RKO (cell line): ENCODE results near the gene FGF12.

ENCODE experiments used
- DNase-seq: peaks from one replicate; pipeline ENCODE4 v3.0.0-alpha.2; 2016; ENCODE audit warnings: low spot score

The FGF12 gene

DNA sequence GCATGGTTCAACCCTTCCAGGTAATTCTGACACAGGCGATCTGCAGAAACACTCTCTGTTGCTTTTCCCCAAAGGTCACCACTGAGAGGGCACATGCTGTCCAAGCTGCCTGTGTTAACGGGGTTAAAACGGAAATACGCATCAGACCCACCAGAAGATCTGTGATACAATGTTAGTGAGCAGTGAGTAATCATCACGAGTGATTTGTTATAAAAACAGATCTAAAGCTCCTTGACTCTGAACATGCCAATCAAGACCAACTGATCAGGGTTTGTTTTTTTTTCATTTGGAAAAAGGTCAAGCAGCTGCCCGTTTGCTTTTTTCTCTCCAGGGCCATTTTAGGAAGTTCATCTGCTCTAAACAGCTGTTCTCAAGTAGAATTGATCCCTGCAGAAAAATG, 43.2 kb downstream of the FGF12 start:
- DNase-seq, result no peak

DNA sequence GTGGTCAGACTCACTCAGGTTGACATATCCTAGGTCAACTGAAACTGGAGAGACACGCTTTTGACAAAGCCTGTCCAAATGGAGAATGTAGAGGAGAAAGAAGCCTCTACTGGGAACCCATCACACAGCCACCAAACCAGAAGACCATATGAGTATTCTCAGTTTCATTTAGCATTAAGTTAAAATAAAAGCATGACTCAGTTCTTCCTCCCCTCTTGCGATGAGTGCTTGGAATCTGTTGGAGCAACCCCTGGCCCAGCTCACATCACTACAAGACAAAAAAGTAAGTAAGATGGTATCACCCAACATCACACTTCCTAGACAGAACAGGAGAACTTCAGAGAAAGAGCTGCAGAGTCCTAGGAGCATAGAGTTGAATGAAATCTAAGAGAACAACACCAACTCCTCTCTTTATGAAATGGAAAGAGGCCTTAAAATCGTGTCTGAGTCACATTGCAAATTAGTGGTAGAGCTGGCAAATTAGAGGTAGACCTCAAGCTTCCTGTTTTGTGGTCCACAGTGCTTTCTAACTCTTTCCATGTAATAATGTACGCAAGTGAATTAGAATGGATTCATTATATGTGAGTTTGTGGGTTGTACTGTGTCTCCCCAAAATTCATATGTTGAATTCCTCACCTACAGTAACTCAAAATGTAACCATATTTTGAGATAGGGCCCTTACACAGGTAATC, 51.2 kb downstream of the FGF12 start:
- no peak for DNase-seq

DNA sequence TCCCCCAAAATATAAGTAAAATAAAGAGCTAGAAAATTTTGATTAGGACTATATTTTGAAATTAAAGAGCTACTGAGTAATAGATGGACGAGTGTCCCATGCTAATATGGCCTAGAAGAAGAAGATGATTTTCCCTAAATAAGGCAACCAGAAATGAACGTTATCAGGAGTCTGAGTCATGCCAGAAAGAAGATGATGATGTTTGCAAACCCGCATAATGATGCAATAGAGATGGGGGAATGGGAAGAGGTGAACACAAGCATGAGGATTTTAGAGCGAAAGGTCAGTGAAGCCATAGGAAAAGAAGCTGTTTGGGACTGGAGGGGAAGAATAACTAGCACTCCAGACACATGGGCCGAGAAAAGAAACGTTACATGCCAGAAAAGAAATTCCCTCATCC, 71.7 kb downstream of the FGF12 start:
- no peak for DNase-seq

DNA sequence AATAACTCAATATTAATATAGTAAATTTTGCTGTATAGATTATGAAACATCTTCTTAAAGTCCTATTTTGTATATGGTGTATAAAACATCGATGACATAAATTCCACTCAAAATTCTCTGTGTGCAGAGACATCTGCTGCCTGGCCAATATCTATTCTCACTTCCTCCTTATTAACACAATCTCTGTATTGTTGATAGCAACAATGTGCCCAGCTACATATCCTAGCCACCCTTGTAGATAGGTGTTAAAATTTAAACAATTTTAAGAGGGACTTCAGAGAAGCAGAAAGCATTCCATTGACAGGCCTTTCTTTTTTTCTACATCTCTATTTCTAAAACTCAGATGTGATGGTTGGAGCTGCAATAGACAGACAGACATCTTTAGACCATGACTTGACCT, 72.3 kb downstream of the FGF12 start:
- DNase-seq, result no peak

DNA sequence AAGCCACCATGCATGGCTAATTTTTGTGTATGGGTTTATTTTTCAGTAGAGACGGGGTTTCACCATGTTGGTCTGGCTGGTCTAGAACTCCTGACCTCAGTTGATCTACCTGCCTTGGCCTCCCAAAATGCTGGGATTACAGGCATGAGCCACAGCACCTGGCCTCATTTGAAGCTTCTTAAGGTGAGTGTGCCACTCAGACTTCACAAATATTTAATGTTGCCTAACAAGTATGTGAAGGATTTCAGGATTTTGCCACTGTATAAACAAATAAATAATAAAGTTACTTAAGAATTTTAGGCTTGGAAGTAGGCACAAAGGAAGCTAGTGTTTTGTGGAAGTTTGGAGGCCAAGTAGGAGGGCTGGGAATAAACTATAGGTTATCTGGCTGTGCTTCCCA, 73.5 kb downstream of the FGF12 start:
- no peak for DNase-seq

DNA sequence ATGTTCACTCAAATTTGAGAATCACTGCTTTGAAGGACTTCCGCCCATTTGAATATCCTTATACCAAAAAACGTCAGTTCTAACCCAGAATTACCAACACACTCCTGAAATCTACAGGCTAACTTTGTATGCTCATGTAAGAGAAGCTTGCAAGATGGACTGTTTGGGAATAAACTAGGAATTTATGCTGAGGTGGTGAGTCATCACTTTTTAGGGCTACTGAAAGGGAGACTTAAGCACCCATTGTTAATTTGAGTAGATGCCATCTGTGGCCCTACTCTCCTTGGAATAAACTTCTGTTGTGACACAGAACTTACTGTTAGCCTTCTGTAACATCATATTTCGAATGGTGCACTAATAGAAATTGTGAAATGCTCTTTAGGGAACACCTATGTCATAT, 74.6 kb downstream of the FGF12 start:
- no peak for DNase-seq

DNA sequence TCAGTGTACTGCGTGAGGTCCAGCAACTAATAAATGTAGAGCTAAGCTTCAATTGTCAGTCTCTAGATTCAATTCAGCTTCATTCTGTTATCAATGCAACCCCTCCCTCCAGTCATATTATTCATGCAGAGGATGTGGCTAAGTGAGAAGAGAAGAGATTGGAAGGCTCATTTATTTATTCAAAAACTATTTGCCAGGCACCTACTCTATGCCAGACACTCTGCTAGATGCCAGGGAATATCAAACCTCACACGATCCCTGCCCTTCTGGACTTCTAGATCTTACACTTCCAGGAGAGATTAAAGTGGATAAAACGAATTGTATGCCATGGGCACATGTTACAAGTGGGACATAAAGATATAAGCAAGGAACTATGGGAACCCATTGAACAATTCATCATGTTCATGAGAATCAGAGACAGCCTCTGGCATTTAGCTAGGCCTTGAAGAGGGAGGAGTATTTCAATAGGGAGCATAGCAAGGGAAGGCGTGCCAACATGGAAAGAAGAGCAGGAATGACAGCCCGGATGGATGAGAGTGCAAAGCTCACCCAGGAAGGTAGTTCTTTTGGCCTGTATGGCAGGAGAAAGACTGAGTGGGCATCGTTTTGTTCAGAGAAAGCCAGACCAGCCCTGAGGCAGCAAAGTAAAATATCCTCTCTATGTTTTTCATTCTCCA, 75.4 kb downstream of the FGF12 start:
- no peak for DNase-seq

DNA sequence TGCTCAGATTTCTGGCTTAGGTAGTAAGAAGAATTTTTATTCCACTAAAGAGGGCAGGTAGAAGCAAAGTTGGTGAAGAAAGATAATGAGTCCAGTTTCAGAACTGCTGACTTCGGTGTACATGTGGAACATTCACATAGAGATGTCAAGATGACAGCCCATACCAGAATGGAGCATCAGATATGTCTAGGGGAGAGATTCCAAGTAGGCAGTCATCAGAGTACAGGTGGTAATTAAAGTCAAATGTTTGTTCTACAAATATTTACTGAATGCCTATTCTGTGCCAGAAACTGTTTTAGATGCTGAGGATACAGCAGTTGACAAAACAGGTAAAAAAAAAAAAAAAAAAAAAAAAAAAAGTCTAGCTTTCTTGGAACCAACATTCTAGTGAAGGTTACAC, 81.9 kb downstream of the FGF12 start:
- no peak for DNase-seq

DNA sequence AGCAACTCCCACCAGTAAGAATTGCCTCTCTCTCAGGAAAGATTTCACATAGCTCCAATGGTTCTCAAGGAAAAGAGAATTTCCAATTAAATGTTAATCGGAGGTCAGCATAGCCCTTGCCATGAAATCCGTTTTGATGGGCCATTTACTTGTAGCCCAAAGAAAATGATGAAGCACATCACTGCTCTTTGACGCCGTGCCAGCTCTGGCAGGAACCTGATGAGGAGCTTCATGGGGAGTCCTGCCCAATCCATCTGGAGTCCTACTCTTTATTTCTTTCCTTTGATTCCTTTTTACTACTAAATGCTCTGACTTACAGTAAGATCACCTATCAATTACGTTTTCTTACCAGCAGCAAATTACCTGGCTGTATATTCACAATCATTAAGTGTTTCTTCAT, 84.7 kb downstream of the FGF12 start:
- DNase-seq, result no peak

DNA sequence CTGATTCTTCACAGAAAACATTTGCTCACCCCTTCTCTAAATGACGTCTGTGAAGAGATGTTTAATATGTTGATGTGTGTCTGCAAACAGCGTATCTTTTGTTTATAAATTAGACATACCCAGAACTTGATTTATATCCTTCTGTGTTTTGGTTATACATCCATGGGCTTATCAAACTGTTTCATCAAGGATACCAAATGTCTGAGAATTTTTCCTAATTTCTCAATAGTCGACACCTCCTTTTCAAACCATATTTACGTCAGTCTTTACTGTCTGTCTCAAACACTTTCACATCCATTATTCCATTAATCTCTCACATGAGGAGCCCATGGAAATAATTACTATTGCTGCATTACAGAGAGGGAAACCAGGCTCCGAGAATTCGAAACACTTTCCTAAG, 85.4 kb downstream of the FGF12 start:
- DNase-seq, result no peak

DNA sequence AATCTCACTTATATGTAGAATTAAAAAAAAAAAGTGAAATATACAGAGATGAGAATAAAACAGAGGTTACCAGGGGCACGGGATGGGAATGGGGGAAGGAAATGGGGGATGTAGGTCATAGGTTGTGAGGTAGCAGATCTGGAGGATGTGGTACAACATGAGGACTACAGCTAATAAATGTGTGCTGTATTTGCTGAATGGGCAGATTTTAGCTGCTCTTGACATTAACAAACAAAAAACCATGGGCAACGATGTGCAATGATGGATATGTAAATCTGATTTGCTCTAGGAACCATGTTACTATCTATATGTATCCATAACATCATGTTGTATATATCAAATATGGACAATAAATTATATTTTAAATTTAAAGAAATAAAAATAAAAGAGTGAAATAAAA, 87.4 kb downstream of the FGF12 start:
- DNase-seq, result no peak

DNA sequence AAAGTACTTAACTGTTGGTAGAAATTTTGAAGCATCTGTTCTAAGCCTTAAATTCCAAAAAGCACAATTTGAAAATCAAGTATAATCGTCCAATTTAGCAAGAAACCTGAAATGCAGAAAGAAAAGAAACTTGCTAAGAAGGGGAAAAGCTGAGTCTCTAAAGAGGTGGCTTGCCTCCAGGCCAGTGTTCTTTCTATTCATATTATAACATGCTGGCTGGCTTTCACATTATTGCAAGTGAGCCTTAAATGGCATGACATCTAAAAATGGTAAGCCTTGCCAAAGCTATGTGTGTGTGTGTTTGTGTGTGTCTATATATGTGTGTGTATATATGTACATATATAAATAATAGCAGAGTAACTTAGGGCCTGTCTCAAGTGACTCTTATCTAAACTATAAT, 89.5 kb downstream of the FGF12 start:
- DNase-seq, result no peak

DNA sequence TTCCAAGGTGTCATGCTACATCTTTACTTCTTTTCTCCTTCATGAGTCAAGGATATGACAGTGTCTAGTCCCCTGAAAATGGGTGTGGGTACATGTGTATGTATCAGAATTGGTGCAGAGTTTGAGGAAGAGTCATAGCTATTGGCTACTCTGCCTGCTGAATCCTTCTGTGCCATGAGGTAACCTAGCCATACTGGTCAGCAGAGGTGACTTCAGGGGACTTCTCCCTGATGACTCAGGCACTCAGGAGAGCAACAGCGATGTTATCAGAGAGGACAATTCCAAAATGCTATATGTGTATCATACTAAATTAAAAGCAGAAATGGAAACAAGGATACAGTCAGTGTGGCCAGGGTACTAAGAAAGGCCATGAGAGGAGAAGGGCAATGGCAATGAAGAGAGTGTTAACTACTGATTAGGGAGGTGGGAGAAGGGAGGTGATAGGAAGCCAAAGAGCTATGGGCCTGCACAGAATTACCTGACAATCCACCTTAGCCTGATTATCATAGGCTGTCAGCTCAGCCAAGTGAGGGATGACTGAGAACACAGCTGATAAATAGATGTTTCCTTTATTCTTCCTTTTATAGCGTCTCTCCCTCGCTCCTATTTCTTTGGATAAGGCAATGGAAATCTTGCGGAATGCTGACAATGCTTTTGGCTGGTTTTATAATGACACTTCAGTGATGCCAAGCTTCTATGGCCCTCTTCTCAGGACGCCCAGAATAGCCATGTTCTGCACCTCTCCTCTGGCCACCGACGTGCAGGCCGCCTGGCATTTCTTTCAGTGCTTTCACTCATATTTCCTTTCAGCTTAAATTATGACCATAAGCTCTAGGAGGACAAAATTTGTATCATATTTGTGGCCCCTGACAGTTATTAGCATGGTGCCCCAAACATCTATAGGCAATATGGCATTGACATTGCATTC, 90.6 kb downstream of the FGF12 start:
- no peak for DNase-seq

DNA sequence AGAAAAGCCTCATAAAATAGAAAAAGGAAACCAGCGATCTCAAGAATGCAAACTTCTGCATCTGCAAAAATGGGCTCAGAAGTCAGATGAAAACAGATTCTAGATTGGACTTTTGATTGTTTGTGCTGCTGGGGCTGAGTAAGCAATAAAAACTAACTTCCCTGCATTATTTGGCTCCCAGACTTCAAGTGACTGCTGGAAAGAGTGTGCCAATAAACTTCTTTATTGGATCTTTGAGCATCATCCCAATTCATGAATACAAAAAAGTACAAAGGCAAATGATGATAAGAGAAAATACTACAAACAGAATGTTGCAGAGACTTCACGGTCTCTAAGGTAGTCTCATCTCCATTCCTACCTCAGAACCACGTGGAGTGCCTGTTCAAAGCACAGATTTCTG, 97.9 kb downstream of the FGF12 start:
- DNase-seq, result no peak

DNA sequence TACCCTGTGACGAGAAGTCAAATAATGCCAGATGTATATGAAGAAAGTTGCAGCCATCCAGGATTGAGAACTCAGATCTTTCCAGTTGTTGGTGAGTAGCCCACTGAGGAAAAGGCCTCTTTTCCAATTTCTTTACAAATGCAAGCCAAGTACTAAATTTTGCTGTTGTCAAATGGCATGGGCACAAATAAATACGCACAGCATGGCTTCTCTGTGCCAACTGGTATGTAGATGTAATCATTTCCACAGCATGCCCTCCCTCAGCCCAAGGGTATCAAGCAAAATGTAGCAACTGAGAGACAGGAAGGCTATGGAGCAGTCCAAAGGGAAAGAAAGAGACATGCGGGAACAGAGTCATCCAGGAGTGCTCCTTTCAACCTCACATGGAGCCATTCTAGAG, 105.4 kb downstream of the FGF12 start:
- no peak for DNase-seq

DNA sequence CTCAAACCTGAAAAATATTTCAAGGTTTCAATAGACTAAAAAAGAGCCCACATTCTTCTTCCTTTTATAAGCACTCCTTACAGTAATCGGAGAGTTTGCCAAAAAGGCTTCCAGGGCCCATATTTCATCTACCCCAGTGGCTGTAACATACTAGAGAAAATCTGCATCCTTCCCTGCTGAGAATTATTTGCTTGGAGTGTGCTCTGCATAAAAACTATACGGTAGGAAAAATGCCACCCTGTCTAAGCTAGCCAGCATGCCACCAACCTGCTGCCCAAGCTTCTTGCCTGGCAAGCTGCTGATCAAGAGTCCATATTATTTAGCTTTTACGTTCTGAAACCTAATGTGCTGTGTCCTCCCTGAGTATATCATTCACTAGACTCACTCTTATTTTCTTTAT, 107.1 kb downstream of the FGF12 start:
- no peak for DNase-seq

DNA sequence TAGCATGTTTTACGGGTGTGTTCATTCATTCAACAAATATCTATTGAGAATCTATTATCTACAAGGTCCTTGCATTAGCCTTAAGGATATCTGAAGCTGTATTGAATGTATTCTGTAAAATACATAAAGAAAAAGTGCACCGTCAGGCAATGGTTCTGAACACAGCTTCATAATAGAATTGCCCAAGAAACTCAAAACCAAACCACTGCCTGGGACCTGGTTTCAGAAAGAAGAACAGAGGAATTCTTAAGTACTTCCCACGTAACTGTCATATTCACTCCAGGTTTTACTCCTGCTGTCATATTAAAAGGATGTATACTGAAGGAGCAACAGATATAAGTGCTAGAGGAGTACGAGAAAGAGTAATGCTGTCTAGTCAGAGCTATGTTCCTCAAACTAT, 115.9 kb downstream of the FGF12 start:
- DNase-seq, result no peak

DNA sequence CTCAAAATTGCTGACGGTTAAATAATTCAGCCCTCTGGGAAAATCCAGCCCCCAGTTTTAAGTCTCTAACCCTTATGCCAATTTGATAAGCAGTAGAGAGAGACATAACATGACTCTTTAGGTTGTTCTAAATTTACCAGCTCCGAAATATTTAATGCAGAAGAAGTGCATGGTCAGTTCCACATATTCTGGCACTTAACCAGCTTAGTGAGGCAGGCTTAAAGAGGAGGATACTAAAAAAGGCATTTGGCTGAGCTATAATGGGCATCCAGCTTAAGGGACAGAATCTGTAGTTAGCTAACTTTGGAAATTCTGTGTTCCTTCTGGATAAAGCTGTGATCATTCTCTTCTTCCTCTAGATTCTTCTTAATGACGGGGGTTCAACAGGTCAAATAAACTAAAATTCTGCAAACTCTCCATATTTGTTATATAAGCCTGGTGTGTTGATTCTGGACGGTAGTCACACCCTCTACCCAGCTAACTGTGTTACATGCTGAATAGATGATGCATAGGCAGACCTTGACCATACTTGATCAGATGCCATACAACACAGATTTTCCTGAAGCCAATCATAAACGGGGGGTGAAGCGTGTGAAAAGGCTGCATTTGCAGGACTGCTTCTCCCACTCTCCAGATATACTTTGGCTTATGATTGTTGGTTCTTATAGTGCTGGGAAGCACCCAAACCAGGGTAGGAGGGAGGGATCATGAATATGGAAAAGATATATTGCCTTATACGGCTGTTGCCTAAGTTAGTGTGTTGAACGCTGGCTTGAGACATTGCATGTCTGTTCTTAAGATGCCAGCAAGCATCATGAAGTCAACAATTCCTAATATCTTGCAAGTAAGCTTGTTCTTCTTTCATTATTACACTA, 118.4 kb downstream of the FGF12 start:
- no peak for DNase-seq

DNA sequence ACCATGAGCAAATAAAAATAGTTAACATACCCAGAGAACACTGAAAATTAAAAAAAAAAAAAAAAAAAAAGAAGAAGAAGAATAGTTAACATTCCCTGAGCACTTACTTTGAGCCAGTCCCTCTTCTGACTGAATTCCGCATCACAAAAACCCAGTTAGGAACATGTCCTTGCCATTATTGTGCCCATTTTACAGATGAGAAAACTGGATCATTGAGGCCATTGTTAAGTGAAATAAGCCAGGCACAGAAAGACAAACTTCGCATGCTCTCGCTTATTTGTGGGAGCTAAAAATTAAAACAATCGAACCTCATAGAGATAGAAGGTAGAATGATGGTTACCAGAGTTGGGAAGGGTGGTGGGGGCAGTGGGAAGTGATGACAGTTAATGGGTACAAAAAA, 119.5 kb downstream of the FGF12 start:
- DNase-seq, result no peak

DNA sequence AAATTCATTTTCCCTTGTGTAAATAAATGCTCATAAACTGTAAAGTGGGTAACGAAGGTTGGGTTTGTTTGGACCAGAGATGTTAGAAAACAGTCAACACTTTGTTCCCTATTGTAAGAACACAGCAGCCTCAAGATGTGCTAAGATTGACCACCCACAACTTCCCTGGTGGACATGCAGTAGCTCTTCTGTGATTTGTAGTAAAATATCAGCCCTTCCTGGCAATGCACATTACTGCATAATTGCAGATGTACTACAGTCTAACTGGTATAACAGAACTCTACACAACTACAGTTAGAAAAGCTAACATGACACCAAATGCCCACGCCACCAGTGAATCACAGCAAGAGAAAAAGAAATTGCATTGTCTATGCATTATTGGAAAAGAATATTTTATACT, 129.4 kb downstream of the FGF12 start:
- no peak for DNase-seq

DNA sequence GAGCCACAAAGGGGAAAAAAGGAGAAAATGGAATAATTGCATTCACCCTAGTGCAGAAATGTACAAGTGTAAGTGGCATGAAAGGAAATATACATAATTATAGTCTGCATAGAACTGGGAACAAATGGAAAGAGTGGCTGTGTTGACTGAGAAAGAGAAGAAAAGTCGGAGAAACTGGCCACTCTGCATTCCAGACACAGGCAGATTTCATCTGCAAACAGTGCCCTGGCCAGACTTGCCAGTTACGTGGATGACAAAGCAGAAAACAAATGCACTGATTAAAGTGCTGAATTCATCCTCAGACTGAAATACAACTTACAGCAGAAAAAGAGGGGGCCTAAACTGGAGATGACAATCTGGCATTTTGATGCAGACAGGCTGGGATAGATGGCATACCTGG, 129.8 kb downstream of the FGF12 start:
- DNase-seq, result no peak

DNA sequence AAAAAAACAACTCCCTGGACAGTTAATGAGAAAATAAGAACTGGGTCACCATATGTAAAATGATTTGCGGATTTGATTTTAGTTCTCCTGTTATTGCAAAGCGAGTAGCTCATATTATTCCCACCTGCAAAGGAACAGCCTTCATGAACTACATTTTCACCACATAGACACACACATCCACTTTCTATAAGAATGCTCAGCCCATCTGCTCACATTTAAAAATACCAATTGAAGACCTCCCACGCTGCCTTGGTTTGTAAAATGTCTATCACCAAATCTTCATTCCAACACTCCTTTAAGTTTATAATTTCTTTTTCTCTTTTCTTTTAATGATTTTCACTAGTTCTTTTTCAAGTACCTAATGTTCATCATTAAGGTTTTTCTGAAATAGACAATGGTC, 148.6 kb downstream of the FGF12 start:
- no peak for DNase-seq
